Tibial nerve (tissue), 4 donors: Measurements from ENCODE around the gene TBX21.

ENCODE experiments used
- CTCF ChIP-seq, 5 experiments: fragments of 200-600 bp in 3 of 5; fragments of 450-650 bp in 2 of 5; sonication (generic) in 3 of 5; IDR thresholded peaks; one replicate each; pipeline ENCODE4 v1.5.1; 2016 to 2019; ENCODE audit warnings: antibody characterized with exemption in 5 of 5, mild to moderate bottlenecking in 3 of 5, moderate library complexity in 2 of 5
- EP300 ChIP-seq, 2 donors: sonication (generic); formaldehyde crosslinking; IDR thresholded peaks; one replicate each; pipeline ENCODE4 v1.6.1; 2017; ENCODE audit warnings: antibody characterized with exemption in 2 of 2, mild to moderate bottlenecking in 1 of 2

GRCh38 chr17:47731396-47731795 is 1.6 kb upstream of the TBX21 start:
- no peak for TF ChIP-seq CTCF (IDR thresholded peaks at IDR 0.05)
- TF ChIP-seq EP300 (IDR thresholded peaks at IDR 0.05), result no peak
